Fibroblast of mammary gland (primary cell): Measurements from ENCODE around the gene TSGA10IP.
A peak's percentile ranks its signal among the peaks of the same experiment; 100 is the strongest.

Experiments used
- DNase-seq: peaks from one replicate; pipeline ENCODE4 v3.0.0-alpha.2; 2010; ENCODE audit warnings: low read depth
- H3K4me3 ChIP-seq: 2 replicates; pipeline ENCODE4 v1.5.1; 2011; ENCODE audit warnings: low read depth, mild to moderate bottlenecking, low read length, moderate library complexity; ENCODE audit not compliant: control insufficient read depth
- CTCF ChIP-seq: conservative IDR thresholded peaks from 2 replicates; pipeline ENCODE4 v1.5.1; 2011; ENCODE audit warnings: low read depth, low read length, inconsistent platforms; ENCODE audit not compliant: control insufficient read depth, insufficient read depth

The TSGA10IP gene

GRCh38 chr11:65899356-65900124, 45.7 kb upstream of the TSGA10IP start:
- peak; percentile 72 for DNase-seq
- no peak for TF ChIP-seq CTCF
- peak overlapping the region; percentile 92 for H3K4me3 ChIP-seq

- peak within 1 kb of the TSS; percentile 92 for H3K4me3 ChIP-seq
- DNase-seq: peak; percentile 95
- TF ChIP-seq CTCF: no peak
These were observed 45.0 kb upstream of the TSGA10IP start, which contains the start of gene FOSL1 for GRCh38 chr11:65900125-65900898. Gene FOSL1 (minus strand): TSS chr11:65900388. CDS start chr11:65900339, 49 bp downstream.

GRCh38 chr11:65900899-65901180, 44.4 kb upstream of the TSGA10IP start:
- DNase-seq: no peak
- TF ChIP-seq CTCF: no peak
- H3K4me3 ChIP-seq: no peak overlapping the region

- DNase-seq: peak; percentile 89
- TF ChIP-seq CTCF: no peak
- H3K4me3 ChIP-seq: no peak overlapping the region
These were observed 42.2 kb upstream of the TSGA10IP start for GRCh38 chr11:65903068-65903481.

GRCh38 chr11:65903715-65904114, 41.6 kb upstream of the TSGA10IP start:
- no peak for TF ChIP-seq CTCF
- no peak for DNase-seq
- no peak overlapping the region for H3K4me3 ChIP-seq

- no peak overlapping the region for H3K4me3 ChIP-seq
- no peak for TF ChIP-seq CTCF
- no peak for DNase-seq
These were observed 38.7 kb upstream of the TSGA10IP start for GRCh38 chr11:65906602-65907001.
